T-helper 2 cell (primary cell): ENCODE results near the gene SDF4.
"Not testable (repeated sequence)": the region's sequence is repeated elsewhere in the genome, so short reads cannot be mapped to it uniquely, and the experiment has no call there.

Experiments used
- DNase-seq, 5 experiments: peaks; one replicate each; pipeline versions ENCODE4 v3.0.0 to v3.0.0-alpha.2; 2012 to 2022

SDF4 gene

GRCh38 chr1:1197551-1198422, 34.0 kb downstream of the SDF4 start:
- no peak for DNase-seq

GRCh38 chr1:1197188-1197500, 34.7 kb downstream of the SDF4 start:
- DNase-seq: no peak

- DNase-seq: no peak
Measured at GRCh38 chr1:1196431-1197187, 35.2 kb downstream of the SDF4 start.

GRCh38 chr1:1195726-1196125, 36.1 kb downstream of the SDF4 start:
- not testable (repeated sequence) for DNase-seq

GRCh38 chr1:1194723-1195122, 37.1 kb downstream of the SDF4 start:
- no peak for DNase-seq

GRCh38 chr1:1191734-1192133, 40.1 kb downstream of the SDF4 start:
- DNase-seq: no peak

- DNase-seq: no peak
Measured at GRCh38 chr1:1189111-1189510, 42.7 kb downstream of the SDF4 start.

- DNase-seq: no peak
Measured at GRCh38 chr1:1187938-1188337, 43.9 kb downstream of the SDF4 start.

- DNase-seq: no peak
Measured at GRCh38 chr1:1185101-1185765, 46.6 kb downstream of the SDF4 start.

GRCh38 chr1:1183833-1184775, 47.7 kb downstream of the SDF4 start:
- no peak for DNase-seq

GRCh38 chr1:1183221-1183747, 48.5 kb downstream of the SDF4 start:
- DNase-seq: no peak

GRCh38 chr1:1182491-1183220, 49.1 kb downstream of the SDF4 start:
- peak in 1 of 5 experiments; percentile 8 for DNase-seq

- DNase-seq: no peak
Measured at GRCh38 chr1:1181938-1182410, 49.8 kb downstream of the SDF4 start.

GRCh38 chr1:1181129-1181937, 50.5 kb downstream of the SDF4 start:
- no peak for DNase-seq

GRCh38 chr1:1179983-1180861, 51.6 kb downstream of the SDF4 start:
- DNase-seq: peak in 1 of 5 experiments; percentile 8

- peak in 1 of 5 experiments; percentile 8 for DNase-seq
Measured at GRCh38 chr1:1179346-1179982, 52.3 kb downstream of the SDF4 start.

- no peak for DNase-seq
Measured at GRCh38 chr1:1178794-1179331, 52.9 kb downstream of the SDF4 start.

GRCh38 chr1:1177452-1178206, 54.2 kb downstream of the SDF4 start:
- no peak for DNase-seq
